Testis (tissue), 2 donors: Measurements from ENCODE around the gene LMF2.

Source experiments
- CTCF ChIP-seq, 3 experiments: fragments of 450-650 bp in 2 of 3; fragments of 200-600 bp in 1 of 3; sonication (generic) in 1 of 3; IDR thresholded peaks; one replicate each; pipeline ENCODE4 v1.5.1; 2016 to 2019; ENCODE audit warnings: antibody characterized with exemption in 3 of 3, mild to moderate bottlenecking in 2 of 3, moderate library complexity in 1 of 3
- POLR2A ChIP-seq: fragments of 450-650 bp; IDR thresholded peaks from one replicate; pipeline ENCODE4 v1.6.1; 2017; ENCODE audit warnings: antibody characterized with exemption, mild to moderate bottlenecking, moderate library complexity

DNA sequence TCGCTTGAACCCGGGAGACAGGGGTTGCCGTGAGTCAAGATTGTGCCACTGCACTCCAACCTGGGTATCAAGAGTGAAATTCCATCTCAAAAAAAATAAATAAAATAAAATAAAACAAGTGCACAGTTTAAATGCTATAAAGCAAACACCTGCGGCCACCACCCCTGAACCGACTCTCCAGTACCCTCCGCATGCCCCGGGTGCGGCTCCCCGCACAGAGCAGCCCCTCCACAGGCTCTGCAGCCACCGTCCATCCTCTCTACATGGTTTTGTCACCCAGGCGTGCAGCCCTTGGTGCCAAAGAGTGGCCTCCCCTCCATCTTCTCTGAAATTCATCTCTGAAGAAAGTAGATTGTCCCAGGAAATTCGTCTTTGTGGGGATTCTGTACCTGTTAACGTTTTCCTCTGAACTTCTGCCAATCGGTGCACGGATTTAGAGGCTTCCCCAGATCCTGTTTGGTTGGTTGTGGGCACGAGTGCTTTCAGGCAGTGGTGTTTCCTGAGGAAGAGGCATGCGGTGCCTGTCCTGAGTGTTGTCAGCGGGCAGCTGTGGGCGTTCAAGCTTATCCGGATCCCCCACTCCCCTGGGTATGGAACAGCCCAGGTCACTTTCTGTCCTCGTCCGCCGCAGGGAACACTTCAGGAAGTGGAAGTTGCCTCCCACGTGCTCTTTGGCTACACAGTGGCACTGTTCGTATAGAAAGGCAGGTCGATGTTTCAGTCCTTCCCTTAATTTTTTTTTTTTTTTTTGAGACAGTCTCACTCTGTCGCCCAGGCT lies 16.8 kb downstream of the LMF2 start:
- TF ChIP-seq CTCF (IDR thresholded peaks at IDR 0.05) (no peak), POLR2A (no peak)
